ENCODE results near the gene STX19.
A peak's percentile ranks its signal among the peaks of the same experiment; 100 is the strongest.
"Not testable (repeated sequence)": the region's sequence is repeated elsewhere in the genome, so short reads cannot be mapped to it uniquely, and the experiment has no call there.

The STX19 gene

DNA sequence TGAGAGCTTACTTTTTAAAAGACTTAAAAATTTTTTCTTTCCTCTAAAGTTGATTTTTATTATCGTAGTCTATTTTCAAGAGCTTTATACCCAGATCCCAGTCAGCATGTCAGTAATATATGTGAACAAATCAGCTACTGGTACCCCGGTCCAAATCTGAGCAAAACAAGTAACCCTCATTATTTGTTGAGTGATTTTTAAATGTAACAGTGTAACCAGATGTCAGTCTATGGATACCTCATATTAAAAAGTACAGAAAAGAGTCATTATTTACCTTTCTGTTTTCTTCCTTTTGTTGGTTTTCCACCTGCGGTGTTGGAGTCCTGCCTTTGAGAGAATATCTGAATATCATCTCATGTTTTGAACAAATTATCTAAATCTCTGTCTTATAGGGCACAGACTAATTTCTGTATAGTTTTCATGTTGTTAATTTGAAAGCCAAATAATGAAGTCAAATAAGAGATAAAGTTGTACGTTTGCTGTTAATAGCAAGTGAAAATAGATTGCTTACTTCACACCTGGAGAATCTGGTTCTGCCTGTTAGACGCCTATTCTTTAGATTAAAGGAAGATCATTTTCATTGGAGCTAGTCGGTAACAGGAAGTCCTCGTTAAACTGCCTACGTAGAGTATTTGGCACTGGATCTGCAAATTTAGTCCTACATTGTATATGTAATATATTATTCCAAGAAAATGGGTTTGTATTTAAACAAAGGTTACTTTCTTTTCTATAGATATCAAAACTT, at the start of gene STX19:
STX19 (minus strand) TSS at position 505 of the 745 bp plus-strand sequence. CDS start 13,328 bp downstream, outside the sequence.
- no peak for DNase-seq

GRCh38 chr3:94076055-94076454, 47.7 kb upstream of the STX19 start:
- no peak for DNase-seq

DNA sequence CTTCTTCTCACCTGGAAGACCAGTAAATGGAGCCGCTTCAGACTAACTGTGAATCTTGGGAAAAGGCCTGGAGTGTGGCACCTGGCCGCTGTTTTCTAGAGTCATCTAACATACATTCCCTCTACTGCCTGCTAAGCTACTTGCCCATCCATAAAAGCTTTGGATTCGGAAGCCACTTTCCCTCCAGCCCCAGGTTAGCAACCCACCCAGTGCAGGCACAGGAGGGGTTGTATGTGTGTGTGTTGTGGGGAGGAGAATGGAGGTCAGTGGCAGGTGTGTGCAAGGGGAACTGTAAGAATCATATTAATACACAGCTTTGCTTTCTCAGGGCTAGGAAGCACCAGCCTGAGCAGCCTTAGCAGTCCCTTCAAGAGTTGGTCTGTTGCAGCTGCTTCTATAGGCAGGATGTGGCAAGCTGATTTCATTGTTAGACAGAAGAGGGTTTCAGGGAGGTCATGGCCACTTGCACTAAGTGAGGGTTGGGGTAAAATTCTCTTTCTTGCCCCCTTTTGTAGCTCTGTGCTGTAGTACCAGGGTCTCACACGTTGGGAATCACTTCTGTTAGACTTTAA, 43.4 kb upstream of the STX19 start:
- DNase-seq: no peak

DNA sequence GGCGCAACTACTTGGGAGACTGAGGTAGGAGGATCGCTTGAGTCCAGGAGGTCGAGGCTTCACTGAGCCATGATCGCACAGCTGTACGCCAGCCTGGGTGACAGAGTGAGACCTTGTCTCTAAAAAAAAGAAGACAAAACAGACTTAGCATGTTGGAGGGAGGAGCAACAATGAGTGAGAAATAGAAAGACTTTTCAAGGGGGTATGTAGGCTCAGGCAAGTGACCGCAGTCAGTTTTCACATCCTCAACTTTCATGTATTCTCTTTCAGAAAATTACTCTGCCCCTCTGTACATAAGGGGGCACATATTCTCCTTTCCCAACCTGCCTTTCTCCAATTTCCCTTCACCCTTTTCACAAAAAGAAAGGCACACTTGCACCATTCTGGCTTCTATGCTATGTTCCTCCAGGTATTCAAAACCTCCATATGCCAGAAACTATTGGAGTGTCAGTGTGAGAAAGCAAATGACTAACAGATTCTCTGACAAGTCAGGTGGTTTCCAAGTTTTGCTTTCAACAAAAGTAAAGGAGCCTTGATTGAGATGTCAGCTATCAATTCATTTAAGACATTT, 42.0 kb upstream of the STX19 start:
- DNase-seq: no peak

- DNase-seq: no peak
These were observed 40.9 kb upstream of the STX19 start for GRCh38 chr3:94069194-94069813.

GRCh38 chr3:94066506-94067500, 38.4 kb upstream of the STX19 start:
- DNase-seq: no peak

- DNase-seq: no peak
These were observed 37.6 kb upstream of the STX19 start for GRCh38 chr3:94065819-94066480.

- DNase-seq: no peak
These were observed 36.7 kb upstream of the STX19 start for GRCh38 chr3:94065122-94065521.

GRCh38 chr3:94064243-94064860, 36.0 kb upstream of the STX19 start:
- no peak for DNase-seq

DNA sequence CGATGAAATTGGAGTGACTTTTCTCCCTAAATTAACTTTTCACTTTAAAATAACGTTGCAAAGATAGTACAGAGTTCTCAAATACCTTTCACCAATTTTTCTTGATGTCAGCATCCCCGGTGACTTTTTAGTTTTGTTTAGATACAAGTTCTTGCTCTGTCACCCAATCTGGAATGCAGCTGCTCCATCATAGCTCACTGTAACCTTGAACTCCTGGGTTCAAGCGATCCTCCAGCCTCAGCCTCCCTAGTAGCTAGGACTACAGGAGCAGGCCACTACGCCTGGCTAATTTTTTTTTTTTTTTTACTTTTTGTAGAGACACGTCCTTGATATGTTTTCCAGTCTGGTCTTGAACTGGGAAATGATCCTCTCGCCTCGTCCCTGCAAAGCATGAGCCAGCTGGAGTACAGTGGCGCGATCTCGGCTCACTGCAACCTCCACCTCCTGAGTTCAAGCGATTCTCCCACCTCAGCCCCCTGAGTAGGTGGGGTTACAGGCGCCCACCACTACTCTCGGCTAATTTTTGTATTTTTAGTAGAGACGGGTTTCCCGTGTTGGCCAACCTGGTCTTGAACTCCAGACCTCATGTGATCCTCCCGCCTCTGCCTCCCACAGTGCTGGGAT, 35.2 kb upstream of the STX19 start:
- no peak for DNase-seq

DNA sequence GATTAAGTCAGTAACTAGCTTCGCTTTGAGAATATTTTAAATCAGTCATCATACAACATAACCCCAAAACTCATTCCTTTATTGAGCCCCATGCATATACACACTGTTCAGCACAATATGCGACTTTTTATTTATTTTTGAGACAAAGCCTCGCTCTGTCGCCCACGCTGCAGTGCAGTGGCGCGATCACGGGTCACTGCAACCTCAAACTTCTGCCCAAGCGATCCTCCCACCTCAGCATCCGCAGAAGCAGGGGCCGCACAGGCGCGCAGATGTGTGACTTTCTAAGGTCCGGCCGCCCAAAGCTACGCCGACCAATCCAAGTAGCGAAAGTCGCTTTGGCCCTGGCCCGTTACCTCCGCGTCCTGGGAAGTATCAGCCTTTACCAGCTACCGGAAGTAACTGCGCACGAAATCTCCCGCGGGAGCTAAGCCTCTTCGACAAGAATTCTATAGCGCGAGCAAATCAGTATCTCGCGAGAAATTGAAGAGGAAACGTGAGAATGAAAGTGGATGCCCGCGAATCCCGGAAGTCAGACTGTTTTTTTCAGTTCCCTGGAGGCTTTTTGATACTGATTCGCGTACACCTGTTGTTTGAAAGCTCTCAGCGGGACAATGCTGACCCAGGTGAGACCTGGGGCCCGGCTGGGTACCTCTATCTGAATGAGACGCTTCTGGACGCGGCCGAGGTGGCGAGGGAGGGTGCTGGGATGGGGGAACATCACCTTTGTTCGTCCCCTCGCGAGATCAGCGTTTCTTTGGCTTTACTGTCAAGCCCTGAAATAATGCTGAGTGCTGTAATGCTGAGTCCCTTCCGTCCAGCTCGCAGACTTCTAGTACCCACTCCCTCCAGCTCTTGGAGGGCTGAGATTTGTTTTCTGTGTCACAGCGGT, 34.4 kb upstream of the STX19 start, which contains the start of the genes DHFR2 and NSUN3:
DHFR2 (minus strand) TSS at position 404 of the 892 bp plus-strand sequence. CDS start 1,405 bp downstream, outside the sequence.
NSUN3 (plus strand) TSS at position 549 of the 892 bp plus-strand sequence; CDS start at position 615, 66 bp downstream.
- peak; percentile 88 for DNase-seq

DNA sequence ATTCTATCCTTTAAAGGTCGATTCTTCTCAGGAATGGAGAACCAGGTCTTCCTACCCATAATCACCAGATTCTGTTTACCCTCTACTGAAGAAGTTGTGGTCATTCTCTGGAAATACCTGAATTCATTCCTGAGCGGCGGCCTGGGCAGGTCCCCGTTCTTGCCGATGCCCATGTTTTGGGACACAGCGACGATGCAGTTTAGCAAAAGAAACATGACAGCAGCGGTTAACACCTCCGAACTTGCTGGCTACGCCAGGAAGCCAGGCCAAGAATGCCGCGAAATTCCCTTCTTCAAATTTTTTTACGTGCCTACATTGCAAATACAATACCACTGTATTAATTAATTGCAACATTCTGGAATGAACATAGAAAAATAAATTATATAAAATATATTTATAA, 32.9 kb upstream of the STX19 start:
- DNase-seq: no peak

DNA sequence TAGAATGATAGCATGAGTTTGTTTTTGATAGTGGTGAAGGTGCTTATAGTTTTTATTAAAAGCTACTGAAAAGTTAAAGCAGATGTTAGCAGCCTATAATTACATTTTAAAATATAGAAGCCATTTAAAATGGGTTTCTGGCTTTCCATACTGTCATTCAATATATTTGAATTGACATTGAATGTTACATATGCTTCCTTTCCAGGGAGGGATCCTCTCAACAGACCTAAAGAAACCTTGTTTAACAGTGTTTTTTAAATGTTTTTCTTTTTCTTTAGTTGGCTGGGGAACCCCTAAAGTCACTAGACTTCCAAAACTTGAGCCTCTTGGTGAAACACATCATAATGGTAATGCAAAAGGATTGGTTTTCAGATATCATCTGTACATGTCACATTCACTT, 22.1 kb upstream of the STX19 start:
- no peak for DNase-seq

DNA sequence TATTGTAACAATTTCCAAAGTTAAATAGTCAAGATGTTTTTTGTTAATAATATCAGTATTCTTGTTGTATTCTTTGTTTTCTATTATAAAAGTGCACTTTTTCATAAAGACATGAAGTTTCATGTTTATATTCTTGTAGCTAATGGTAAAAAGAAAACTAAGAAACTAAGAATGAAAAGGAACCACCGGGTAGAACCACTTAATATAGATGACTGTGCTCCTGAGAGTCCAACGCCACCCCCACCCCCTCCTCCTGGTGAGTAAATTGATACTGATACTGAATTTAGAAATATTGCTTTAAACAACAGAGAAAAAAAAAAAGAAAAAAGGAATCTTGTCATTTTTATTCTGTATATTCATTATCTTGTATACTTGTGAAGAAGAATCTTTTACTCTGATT, 20.9 kb upstream of the STX19 start:
- DNase-seq: no peak

DNA sequence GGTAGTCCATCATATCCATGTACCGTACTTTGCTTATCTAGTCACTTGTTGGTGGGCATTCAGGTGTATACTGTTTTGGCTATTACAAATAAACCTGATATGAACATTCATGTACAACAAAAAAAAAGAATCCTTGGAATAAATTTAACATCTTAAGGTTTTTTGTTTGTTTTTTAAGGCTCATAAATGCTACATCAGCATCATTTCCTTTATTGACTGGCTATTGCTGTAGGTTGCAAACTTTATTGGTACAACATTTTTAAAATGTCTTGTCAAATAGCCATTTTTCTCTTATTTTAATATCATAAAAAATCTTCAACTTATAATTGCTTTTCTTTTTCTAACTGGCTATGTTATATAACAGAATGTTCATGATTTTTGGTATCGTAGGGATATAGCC, 18.1 kb upstream of the STX19 start:
- no peak for DNase-seq

DNA sequence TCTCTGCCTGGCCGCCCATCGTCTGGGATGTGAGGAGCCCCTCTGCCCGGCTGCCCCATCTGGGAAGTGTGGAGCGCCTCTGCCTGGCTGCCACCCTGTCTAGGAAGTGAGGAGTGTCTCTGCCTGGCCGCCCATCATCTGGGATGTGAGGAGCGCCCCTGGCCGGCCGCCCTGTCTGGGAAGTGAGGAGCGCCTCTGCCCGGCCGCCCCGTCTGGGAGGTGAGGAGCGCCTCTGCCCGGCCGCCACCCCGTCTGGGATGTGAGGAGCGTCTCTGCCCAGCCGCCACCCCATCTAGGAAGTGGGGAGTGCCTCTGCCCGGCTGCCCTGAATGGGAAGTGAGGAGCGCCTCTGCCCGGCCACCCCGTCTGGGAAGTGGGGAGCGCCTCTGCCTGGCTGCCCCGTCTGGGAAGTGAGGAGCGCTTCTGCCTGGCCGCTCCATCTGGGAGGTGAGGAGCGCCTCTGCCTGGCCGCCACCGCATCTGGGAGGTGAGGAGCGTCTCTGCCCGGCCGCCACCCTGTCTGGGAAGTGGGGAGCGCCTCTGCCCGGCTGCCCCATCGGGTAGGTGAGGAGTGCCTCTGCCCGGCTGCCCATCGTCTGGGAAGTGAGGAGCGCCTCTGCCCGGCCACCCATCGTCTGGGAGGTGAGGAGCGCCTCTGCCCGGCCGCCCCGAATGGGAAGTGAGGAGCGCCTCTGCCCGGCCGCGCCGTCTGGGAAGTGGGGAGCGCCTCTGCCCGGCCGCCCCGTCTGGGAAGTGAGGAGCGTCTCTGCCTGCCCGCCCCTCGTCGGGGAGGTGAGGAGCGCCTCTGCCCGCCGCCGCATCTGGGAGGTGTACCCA, 15.9 kb upstream of the STX19 start:
- not testable (repeated sequence) for DNase-seq

DNA sequence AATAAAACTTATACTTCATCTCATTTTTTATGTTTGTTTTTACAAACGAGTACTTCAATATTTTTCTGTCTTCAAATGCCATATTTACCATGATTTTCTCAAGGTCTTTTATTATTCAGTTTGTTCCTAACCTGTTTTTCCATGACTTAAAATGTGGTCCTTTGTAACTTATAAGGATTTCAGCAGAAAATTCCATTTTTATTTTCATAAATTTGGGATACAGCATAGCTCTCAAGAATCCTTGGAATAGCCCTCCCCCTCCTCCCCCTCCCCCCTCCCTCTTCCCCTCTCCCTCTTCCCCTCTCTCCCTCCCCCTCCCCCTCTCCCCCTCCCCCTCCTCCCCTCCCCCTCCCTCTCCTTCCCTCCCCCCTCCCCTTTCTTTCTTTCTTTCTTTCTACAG, 14.9 kb upstream of the STX19 start:
- no peak for DNase-seq

GRCh38 chr3:94036909-94037507, 8.6 kb upstream of the STX19 start:
- DNase-seq: no peak

All from activated CD8-positive, alpha-beta memory T cell treated with anti-CD3 and anti-CD28 coated beads, Interleukin-2, amount 50 U/mL, for 48 hours (primary cell).